ENCODE data around the gene DNAL1.

The DNAL1 gene

DNA sequence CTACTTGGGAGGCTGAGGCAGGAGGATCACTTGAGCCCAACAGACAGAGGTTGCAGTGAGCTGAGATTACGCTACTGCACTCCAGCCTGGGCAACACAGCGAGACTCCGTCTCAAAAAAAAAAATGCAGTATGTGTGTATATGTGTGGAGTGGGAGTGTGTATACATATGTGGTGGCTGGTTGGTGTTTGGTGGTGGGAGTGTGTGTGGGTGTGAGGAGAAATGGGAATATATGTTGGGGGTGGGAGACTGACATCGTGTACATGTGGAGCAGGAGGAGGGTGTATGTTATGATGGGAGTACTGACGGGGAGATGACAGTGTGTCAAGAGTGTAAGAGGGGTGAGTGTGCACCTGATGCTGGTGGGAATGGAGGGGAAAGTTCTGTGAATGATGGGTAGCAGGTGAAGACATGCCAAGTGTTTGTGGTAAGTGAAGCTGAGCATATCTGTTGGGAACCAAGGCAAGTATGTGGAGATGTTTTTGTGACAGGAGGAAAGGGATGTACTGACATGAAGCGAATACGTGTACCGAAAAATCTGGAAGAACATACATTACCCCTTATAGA is 65.2 kb downstream of the DNAL1 start:
- no peak for DNase-seq

DNA sequence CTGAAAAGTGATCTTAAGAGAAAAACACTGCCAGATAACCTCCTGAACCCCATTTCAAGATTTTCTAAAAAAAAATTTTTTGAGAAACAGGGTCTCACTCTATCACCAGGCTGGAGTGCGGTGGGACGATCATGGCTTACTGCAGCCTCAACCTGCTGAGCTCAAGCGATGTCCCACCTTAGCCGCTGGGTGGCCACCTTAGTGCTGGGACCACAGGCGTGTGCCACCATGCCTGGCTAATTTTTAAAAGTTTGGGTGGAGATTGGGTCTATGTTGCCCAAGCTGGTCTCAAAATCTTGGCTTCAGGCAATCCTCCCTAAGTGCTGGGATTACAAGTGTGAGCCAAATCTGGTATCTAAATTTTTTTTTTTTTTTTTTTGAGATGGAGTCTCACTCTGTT is 66.0 kb downstream of the DNAL1 start:
- DNase-seq = no peak

DNA sequence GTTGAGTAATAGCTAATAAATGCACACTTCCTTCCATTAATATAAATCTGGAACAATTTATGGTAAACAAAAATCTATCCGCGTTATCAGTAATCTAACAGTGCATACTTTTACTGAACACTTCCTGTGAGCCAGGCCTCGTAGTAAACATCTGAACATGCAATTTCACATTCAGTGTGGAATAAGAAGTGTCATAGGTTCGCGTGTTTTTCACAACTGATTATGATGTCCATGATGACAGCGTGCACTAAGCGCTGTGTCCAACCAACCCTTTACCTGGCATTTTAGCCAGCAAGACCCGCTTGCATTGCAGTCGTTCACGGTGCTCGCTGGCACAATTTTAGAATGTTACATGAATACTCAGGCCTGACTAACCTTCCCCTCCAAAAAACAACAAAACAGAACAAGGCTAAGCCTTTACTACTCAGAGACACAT is 67.3 kb downstream of the DNAL1 start:
- DNase-seq = peak; percentile 21

DNA sequence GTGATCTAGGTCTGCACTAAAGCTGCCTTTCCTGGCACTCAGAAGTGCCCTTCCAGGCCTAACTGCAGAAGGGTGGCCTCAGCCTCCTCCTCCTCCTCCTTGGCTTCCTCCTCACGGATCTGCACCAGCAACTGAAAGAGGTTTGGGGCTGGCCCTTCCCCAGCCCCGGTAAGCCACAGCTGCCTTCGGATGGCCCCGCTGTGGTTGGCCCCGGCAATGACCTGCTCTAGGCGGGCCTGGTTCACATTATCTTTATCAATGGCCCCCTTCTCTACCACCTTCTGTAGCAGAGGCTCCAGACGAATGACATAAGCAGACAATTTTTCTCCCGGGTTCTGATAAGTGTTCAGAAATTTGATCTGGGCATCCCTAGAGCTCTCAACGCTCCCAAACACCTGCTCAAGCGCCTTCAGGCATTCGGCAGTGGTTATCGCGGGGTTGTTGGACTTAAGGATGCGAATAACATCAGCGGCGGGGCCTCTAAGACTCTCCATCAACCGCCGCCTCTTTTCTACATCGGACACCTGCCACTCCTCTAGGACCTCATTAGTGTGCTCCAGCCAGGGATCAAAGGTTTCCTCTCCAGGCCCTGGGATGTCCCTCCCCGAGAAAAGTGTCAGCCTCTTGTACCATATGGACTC is 67.9 kb downstream of the DNAL1 start:
- peak; percentile 37 for DNase-seq

DNA sequence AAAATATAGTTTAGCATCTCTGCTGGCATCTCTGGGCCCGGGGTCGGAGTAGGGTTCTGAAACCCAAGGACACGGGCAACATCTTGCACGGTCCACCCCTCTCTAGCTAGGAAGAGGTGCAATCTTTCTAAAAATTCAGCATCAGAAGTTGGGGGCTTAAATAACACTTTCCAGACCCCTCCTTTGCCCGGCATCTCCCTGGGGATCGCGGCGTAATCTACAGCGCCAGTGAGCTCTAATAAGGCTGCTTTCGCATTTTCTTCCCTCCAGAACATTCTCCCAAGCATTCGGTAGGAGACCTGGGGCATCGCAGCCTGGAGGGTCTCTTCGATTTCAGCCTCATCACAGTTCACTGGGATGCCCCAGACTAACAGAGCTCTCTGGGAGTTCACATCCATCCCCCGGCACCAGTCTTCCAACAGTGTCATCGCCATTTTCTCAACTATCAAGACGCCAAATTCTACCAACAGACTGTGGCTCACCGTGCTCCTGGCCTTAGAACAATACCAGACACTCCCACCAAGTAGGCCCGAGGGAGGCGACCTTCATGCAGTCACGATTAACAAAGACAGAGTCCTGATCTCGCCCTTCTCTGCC is 68.5 kb downstream of the DNAL1 start:
- no peak for DNase-seq

DNA sequence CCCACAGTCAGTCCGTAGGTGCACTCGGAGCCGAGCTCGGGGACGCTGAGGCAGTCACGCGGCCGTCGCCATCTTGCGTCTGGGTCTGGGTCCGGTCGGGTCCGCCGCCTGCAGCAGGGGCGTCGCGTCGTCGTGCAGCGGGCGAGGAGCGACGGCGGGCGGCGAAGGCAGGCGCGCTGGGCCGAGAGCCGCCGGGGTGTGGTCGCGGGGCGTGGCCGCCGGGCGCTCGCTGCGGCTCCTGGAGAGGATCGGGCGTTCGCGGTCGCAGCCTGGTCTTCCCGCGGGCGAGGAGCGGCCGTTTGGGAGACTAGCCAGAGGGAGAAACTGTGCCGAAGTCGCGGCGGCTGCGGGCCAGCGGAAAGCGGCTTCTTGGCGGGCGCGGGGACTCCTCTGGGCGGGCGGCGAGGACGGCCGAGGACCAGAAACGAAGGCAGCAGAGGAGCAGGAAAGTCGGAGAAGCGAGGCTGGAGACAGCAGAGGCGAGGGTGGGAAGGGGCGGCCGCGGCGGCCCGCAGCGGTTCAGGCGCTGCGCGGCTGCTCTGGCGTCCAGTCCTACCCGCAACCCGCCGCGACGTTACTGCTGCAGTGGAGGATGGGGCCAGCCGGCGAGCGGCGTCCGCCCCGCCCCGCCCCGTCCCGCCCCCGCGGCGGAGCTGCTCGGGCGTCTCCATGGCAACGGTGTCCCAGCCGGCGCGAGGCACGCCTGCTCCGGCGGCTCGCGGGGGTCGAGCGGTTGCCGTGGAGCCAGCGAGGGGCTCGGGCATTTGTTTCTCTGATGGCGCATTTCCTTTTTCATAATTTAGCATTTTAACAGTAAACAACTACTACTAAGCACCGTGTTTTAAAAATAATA is 69.2 kb downstream of the DNAL1 start, which contains the start of gene PNMA1:
Gene PNMA1 (minus strand): TSS at position 582 of the 853 bp plus-strand sequence. CDS start 745 bp downstream, outside the sequence.
- peak; percentile 89 for DNase-seq

DNA sequence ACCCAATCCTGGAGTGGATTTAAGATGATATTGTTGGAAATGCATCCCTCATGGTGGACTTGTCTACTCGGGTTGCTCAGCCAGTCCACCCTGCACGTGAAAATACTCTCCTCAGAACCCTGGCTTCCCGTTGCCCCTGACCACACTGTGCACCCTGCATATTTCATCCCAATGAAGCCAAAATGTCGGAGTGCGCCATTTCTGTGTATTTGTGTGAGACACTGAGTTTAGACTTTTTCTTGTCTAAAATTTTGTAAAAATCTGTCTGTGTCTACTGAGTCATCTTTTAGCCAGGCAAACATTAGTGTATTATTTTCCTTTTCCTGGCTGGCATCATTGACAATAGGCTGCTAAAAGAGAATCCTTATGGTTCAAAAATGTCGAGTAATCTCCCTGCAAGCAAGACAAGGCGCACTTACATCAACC is 69.9 kb downstream of the DNAL1 start:
- DNase-seq = no peak

DNA sequence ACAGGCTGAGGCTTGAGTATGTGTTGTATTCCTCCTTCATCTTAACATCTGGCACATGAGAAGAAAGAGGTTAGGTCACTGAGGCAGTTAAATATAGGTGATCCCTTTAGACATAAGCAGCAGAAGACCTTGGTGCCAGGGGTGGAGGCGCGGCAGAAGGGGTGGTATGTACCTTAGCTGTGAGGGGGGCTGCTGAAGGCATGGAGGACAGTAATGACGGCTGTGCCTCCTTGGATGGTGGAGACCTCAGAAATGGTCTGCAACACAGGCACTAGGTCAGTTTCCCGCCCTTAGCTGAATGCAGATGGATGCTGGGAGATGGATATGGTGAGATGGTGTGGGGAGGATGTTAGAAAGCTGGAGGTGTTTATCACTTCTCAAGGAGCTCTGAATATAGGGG is 70.9 kb downstream of the DNAL1 start:
- no peak for DNase-seq

DNA sequence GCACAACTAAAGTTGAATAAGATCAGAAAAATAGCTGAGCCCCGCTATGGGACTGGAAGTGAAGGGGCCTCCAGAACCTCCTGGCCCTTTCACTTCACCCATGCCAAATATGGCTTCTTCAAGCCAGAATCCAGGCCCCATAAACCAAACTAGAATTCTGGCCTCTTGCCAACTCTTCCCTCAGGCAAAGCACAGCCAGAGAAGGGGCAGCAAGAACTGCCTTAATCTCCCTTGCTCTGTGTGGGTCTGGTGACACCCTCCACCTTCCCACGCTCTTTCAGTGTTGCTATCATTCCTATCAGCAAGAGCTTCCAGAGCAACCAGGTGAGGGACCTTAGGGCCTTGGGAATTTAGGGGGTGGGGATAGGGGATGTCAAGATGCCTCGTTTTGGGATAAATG is 72.5 kb downstream of the DNAL1 start:
- no peak for DNase-seq

DNA sequence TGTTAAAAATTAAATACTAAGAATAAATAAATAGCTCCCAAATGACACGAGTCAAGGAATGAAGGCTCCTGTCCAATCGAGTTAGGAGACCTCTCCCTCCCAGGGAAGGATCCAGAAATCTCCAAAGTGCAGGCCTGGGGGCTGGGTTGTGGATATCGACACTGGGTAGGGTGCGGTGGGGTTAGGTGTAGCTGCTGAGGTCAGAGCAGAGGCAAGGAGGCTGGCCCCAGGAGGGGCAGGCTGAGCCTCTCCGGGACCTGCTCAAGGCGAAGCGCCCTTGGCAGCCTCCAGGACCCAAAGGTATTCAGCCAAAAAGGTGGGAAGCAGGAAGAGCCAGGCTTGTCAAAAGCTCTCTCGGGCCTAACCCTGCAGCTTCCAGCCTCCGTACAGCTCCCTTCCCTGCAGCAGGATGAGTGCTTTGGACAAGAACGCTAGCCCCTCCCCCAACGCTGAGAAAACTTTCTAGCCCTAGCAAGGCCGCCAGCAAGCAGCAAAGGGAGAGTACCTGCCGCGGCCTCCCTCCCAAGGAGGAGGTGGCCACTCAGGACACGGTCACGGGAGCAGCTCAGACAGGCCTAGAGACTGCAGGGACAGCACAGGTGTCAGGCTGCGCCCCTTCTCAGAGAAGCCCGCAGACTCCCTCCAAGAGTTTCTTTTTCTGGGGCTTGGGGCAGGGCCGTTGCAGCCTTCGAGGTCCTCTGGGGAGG is 73.1 kb downstream of the DNAL1 start:
- no peak for DNase-seq

DNA sequence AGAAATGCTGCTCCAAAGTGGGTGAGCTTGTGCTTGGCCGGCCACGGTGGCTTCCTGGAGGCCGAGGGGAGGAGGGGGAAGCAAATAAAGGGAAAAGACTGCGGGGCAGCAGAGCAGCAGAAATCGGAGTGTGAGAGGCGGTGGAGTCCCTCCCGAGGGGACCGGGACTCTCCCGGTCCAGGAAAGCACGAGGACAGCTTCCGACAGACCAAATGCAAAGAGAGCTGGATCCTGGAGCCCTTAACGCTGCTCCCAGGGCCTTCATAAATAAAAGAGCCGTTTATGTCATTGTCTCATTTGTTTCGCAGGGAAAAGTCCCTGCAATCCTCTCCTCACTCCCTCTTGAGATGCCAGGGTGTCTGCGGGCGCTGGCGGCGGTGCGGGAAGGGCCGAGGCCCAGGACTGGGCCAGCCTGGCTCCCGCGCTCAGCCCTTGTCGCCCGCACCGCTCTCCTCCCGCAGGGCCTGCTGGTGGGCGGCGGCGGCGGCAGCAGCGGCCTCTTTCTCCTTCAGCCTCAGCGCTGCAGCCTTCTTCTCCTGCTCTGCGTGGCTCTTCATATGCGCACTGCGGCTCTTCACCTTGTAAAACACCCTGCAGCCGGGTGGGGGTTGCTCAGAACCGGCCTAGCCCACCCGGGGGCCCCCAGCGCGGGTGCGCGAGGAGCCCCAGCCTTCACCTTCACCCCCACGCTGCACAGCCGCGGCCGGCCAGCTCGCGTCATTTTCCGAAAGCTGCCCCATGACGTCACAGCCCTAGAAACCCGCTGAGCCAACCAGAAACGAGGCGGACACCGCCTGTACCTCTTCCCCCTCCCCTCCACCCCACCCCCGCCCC is 73.8 kb downstream of the DNAL1 start:
- DNase-seq = no peak

DNA sequence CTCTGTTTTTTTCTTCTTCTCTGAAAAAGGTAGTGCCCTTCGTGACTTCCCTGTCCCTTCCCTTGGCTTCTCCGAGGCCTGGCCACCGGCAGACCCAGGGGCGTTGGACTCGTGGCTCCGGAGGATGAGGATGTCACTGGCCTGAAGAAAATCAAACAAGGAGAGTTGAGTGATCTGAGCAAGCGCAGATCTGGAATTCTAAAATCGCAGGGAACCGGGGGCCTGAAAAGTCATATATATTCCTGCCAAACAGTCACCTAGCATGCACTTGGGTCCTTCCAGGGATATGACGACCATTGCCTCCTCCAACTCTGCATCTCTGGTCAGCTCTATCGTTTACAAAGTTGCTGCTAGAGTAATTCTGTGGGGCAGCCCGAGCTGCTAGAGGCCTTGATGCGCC is 74.6 kb downstream of the DNAL1 start:
- DNase-seq = no peak

DNA sequence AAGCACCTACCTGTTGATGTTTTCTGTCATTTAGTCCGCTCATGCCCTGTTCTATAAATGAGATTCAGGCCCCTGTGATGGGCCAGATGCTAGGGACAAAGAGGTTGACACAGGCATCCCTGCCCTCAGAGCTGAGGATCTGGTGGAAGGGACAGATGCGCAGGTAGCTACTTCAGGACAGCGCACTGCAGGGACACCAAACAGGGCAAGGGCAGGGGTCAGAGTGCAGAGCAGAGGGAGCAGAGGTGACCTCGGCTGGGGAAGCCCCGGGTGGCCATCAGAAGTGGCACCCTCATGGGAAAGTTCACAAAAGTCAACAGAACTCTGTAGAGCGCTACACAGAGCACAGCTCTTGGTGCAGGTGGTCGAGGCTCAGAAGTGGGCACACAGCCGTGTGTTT is 75.0 kb downstream of the DNAL1 start:
- no peak for DNase-seq

DNA sequence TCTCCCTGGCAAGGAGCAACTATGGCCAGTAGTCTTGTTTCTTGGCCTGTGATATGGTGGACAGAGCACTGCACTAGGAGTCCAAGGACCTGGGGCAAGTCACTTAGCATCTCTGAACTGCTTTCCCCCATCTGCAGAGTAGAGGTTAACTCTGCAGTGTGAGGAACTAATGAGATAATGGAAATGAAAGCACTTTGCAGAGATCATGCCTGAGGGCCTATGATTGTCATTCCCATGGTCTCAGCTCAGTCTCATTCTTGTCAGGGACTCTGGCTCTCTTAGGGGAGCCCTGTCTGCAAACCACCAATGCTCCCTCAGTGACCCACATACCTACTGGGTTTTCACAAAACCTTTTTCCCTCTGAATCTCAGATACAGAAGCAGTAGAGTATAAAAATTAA is 75.8 kb downstream of the DNAL1 start:
- no peak for DNase-seq

DNA sequence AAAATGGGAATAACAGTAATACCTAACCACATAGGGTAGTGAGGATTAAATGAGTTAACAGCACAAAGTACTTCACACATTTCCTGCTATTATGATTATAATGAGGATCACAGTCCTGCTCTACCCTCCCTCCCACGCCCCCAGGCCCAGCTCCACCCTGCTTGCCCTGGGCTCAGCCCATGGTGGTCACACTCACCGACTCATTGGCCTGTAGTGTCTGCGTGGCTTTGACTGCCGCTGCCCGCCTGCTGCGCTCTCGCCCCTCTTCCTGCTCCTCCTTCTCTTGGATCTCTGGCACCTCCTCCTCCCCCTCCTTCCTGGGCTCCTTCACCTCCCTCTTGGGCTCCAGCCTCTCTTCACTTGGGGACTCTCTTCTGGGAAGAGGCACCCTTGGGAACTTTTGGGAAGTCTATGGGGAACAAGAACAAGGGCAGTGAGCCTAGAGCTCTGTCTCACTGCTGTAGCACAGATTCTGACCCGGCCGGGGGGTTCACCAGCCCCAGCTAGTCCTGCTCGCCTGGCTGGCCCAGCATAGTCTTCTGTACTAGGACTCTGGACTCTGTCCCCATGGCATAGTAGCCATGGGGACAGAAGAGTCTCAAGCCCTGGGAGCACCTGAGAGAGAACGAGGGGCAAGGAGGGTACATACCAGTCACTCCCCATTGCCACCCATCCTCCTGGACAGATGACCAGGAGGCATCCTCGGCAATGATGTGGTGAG is 76.5 kb downstream of the DNAL1 start:
- DNase-seq = no peak

DNA sequence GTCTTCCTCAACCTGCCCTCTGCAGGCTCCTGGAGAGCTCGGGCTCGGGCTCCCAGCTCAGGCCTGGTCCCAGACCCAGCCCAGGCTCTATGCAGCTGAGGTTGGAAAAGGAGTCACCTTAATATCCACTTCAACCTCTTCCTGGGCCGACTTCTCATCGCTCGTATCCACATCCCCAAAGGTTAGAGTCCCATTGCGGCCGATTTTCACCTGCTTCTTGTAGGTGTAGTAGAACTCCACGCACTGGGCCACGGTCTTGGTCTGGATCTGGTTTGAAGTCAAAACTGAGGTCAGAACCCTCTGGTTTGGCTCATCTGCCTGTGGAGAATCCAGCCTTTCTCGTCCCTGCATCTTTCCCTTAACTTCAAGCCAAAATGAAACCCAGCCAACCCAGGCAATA is 77.8 kb downstream of the DNAL1 start:
- no peak for DNase-seq

DNA sequence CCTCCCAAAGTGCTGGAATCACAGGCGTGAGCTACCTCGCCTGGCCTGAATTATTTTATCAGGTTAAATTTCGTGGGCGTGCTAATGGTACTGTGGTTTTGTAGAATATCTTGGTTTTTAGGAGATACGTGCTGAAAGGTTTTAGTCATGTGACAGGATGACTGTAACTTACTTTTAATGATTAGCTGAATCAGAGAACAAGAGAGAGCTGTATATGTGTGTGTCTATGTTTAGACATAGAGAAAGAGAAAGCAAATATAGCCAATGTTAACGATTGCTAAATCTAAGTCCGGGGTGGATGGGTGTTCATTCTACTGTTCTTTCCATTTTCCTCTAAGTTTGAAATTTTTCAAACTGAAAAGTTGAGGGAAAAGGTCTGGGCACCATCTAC is 78.6 kb downstream of the DNAL1 start:
- DNase-seq = no peak

DNA sequence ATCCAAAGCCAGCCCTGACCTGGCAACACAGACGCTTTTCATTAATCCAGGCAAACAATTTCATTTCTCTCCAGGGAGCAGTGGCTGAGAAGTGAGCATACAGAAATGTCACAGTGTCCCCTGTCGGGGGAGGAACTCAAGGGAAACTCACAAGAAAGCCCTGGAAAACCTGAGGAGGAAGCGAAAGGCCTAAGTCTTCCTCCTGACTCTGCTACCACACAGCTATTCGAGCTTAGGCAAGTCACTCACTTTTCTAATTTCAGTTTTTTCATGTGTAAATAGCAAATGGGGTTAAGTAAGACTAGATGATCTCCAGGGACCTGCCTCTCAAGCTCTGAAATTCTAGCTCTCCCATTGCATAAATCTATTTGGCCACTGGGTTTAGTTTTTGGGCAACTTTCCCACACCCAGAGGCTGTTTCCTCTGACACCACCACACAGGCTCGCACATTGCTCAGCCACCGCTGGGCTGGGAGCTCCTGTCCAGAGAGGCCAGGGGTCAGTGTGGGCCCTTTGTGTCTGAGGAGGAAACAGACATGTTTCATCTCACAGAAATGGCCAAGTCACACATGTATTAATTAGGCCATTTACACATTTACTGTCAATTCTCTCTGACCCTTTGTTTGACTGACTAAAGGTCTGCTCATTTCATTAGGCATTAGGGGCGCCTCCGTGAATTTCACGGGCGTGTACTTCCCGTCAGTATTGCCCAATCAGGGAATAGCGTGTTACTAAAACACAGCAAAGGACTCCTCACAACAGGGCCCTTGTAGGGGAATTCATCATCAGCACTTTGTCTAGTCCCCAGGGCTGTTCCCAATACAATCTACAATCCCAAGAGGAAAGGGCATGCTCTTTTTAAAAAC is 79.2 kb downstream of the DNAL1 start:
- no peak for DNase-seq

DNA sequence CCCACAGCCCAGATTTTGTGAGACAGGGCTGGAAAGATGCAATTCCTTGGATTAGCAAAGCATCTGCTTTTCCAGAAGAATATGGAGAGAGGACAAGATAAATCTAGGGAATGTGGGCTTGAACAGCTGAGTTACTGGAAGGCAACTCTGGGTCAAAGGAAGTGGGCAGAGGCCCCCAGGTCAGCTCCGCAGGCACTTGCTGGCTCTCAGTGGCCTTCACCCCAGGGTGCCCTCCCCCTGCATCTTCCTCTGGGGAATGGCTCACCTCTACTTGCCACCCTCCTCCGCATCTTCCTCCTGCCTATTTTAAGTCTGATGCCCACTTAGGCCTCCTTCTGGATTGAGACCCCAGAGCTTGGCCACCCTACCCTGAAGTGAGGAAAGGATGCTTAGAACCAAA is 79.9 kb downstream of the DNAL1 start:
- DNase-seq = no peak
